GM12878 (cell line): ENCODE data around the gene PYGM. TPM values are rescaled to one million over a fixed set of nuclear protein-coding genes. Genes with fewer than 3 reads are reported as not detected.

Experiments
- ATAC-seq: fragments of 200-7000 bp; cut with Tn5 transposase; 3 replicates; pipeline ENCODE4 v1.9.1; 2020; ENCODE audit warnings: mild to moderate bottlenecking, moderate library complexity
- BruUV-seq: library from RNA; stranded (reverse); fragments of 400-500 nt; replicated peaks from 2 replicates; lab custom pipeline; 2021; lab: Mats Ljungman, UMichigan
- CTCF ChIA-PET: fragments of 300-600 bp; sonication (Branson Sonifier 250); formaldehyde crosslinking; extraction: SDS; loops from one replicate; lab custom pipeline; 2021; ENCODE audit warnings: inconsistent platforms; lab: Yijun Ruan, JAX
- POLR2A ChIA-PET: fragments of 350-600 bp; formaldehyde crosslinking; extraction: SDS; loops from one replicate; lab custom pipeline; 2021; ENCODE audit warnings: inconsistent platforms; lab: Charles Lee
- RAD21 ChIA-PET: fragments of 300-600 bp; sonication (Branson Sonifier 250); formaldehyde crosslinking; loops from one replicate; lab custom pipeline; 2023; ENCODE audit warnings: antibody characterized with exemption; ENCODE audit not compliant: unreplicated experiment; lab: Charles Lee
- SMC1A ChIA-PET: fragments of 300-600 bp; sonication (Branson Sonifier 250); formaldehyde crosslinking; loops from one replicate; lab custom pipeline; 2023; ENCODE audit not compliant: unreplicated experiment, uncharacterized antibody; lab: Charles Lee
- DNase-seq: peaks from one replicate; pipeline ENCODE4 v3.0.0-alpha.2; 2011; ENCODE audit warnings: low read depth, low spot score
- FAIRE-seq: peaks from 3 replicates; lab custom pipeline; 2011; peaks lifted over from hg19 to GRCh38; lab: Jason Lieb, UNC
- H2AFZ ChIP-seq: 2 replicates; pipeline ENCODE4 v1.6.0; 2011; ENCODE audit warnings: low read depth, low read length, control low read depth; ENCODE audit not compliant: control insufficient read depth
- H3K27ac ChIP-seq: 2 replicates; pipeline ENCODE4 v1.5.1; 2011; ENCODE audit warnings: control low read depth; ENCODE audit not compliant: control insufficient read depth, insufficient read depth
- H3K27me3 ChIP-seq, 2 experiments: replicated peaks in 1 of 2; 2 replicates each; pipeline versions ENCODE4 v1.6.0 to v1.6.1; 2011; ENCODE audit warnings: low read length in 1 of 2; ENCODE audit not compliant: control insufficient read depth in 2 of 2, insufficient read depth in 2 of 2
- H3K36me3 ChIP-seq, 2 experiments: 2 replicates each; pipeline ENCODE4 v1.5.1; 2011; ENCODE audit warnings: low read length in 1 of 2; ENCODE audit not compliant: control insufficient read depth in 2 of 2, insufficient read depth in 2 of 2
- H3K4me1 ChIP-seq: 2 replicates; pipeline ENCODE4 v1.6.1; 2011; ENCODE audit warnings: mild to moderate bottlenecking, low read length, moderate library complexity, mixed read lengths; ENCODE audit not compliant: control insufficient read depth, insufficient read depth
- H3K4me2 ChIP-seq: 2 replicates; pipeline ENCODE4 v1.6.0; 2011; ENCODE audit warnings: control low read depth; ENCODE audit not compliant: control insufficient read depth, insufficient read depth
- H3K4me3 ChIP-seq: fragments of 200-600 bp; sonication (generic); 2 replicates; pipeline ENCODE4 v1.5.1; 2016
- H3K79me2 ChIP-seq: 2 replicates; pipeline ENCODE4 v1.6.0; 2011; ENCODE audit warnings: low read length; ENCODE audit not compliant: control insufficient read depth, insufficient read depth
- H3K9ac ChIP-seq: 2 replicates; pipeline ENCODE4 v1.8.0; 2011; ENCODE audit warnings: low read length, control low read depth, mixed read lengths; ENCODE audit not compliant: control insufficient read depth, insufficient read depth
- H3K9me3 ChIP-seq: replicated peaks from 3 replicates; pipeline ENCODE4 v1.5.1; 2011; ENCODE audit warnings: mild to moderate bottlenecking, low read length; ENCODE audit not compliant: control insufficient read depth, insufficient read depth
- H4K20me1 ChIP-seq: 2 replicates; pipeline ENCODE4 v1.6.0; 2011; ENCODE audit not compliant: control insufficient read depth, insufficient read depth
- CEBPZ ChIP-seq: fragments of 150-350 bp; IDR thresholded peaks from 2 replicates; pipeline ENCODE4 v1.6.1; 2016; ENCODE audit warnings: low read depth, low read length
- CUX1 ChIP-seq: IDR thresholded peaks from 2 replicates; pipeline ENCODE4 v1.6.1; 2012; ENCODE audit warnings: improper control_type of control experiment, low read depth, low read length; ENCODE audit not compliant: insufficient replicate concordance
- DPF2 ChIP-seq: fragments of 450-650 bp; IDR thresholded peaks from 2 replicates; pipeline ENCODE4 v1.6.1; 2017; ENCODE audit warnings: mild to moderate bottlenecking
- GATAD2B ChIP-seq: fragments of 450-650 bp; conservative IDR thresholded peaks from 2 replicates; pipeline ENCODE4 v1.6.1; 2017; ENCODE audit warnings: low read depth, mild to moderate bottlenecking, moderate library complexity
- PML ChIP-seq: IDR thresholded peaks from 2 replicates; pipeline ENCODE4 v1.6.1; 2012; ENCODE audit warnings: low read length, inconsistent platforms
- POLR2AphosphoS5 ChIP-seq: IDR thresholded peaks from 2 replicates; pipeline ENCODE4 v1.6.1; 2011; ENCODE audit warnings: mild to moderate bottlenecking, low read length, inconsistent platforms
- PRDM15 ChIP-seq: fragments of 450-650 bp; formaldehyde crosslinking; IDR thresholded peaks from 2 replicates; pipeline ENCODE4 v1.4.0; 2020; ENCODE audit warnings: mild to moderate bottlenecking, moderate library complexity
- SMAD5 ChIP-seq: IDR thresholded peaks from 2 replicates; pipeline ENCODE4 v1.6.1; 2016; ENCODE audit warnings: antibody characterized with exemption, low read depth
- WRNIP1 ChIP-seq: IDR thresholded peaks from 2 replicates; pipeline ENCODE4 v1.6.1; 2011; ENCODE audit warnings: low read depth, low read length, improper control_type of control experiment, borderline replicate concordance
- ZBED1 ChIP-seq: IDR thresholded peaks from 2 replicates; pipeline ENCODE4 v1.6.1; 2016; ENCODE audit warnings: borderline replicate concordance
- WGBS: methylation state at CpG from one replicate; pipeline ENCODE4 v1.1.6; 2016; ENCODE audit warnings: low lambda C conversion rate; ENCODE audit not compliant: insufficient replicate concordance, insufficient coverage; ENCODE audit errors: missing lambda C conversion rate; 5-methylcytosine and 5-hydroxymethylcytosine counted together
- in situ Hi-C: fragments of 300-500 bp; cut with MboI; formaldehyde crosslinking; loops from 9 replicates; pipeline ENCODE4 v1.14.3; 2018; ENCODE audit warnings: mixed read lengths
- intact Hi-C: fragments of 100-400 bp; cut with micrococcal nuclease; formaldehyde crosslinking; loops from one replicate; pipeline ENCODE4 v1.14.2; 2022; ENCODE audit not compliant: unreplicated experiment
- polyA plus RNA-seq, 11 experiments: library from polyadenylated mRNA; depleted of rRNA in 4 of 11; unstranded in 6 of 11; stranded (reverse) in 5 of 11; fragments of >200 nt; fragmentation: Nextera tagmentation in 4 of 11; fragmentation: Illumina TruSeq in 1 of 11; extraction: Ambion mirVana in 4 of 11; extraction: Trizol in 1 of 11; gene quantifications; 1 replicate in 1 of 11; 2 replicates in 10 of 11; pipeline versions ENCODE4 v1.2.1 to v1.2.3, GENCODE V29; 2011 to 2016; ENCODE audit warnings: inconsistent platforms in 2 of 11, missing spikeins in 2 of 11, low read depth in 1 of 11
- total RNA-seq, 4 experiments: library from RNA; depleted of rRNA in 3 of 4; stranded (reverse); fragments of >200 nt in 3 of 4; fragmentation: Illumina TruSeq in 1 of 4; extraction: Trizol in 1 of 4; gene quantifications; 2 replicates each; pipeline versions ENCODE4 v1.2.1 to v1.2.3, GENCODE V29; 2013 to 2021

Gene PYGM
- total and polyA plus RNA-seq, 10 of the 15 experiments (the other 5 are each of a cell fraction or from before 2014, with no cell fraction given): 0.04 to 3.7 (median 0.27) TPM; not detected in 1

GRCh38 chr11:64793271-64794160 lies 33.7 kb upstream of the PYGM start:
- TF ChIP-seq CEBPZ: no peak
- no peak for TF ChIP-seq WRNIP1
- TF ChIP-seq SMAD5: no peak
- no peak for TF ChIP-seq ZBED1
- TF ChIP-seq POLR2AphosphoS5: no peak
- no peak for TF ChIP-seq DPF2
- TF ChIP-seq PML: no peak
- TF ChIP-seq CUX1: no peak
- TF ChIP-seq PRDM15: no peak
- no peak for TF ChIP-seq GATAD2B
- Histone ChIP-seq H2AFZ (no peak overlapping the region), H4K20me1 (no peaks in the 10 kb centered on the region), H3K4me2 (no peak overlapping the region), H3K27ac (no peak overlapping the region), H3K79me2 (no peaks in the 10 kb centered on the region), H3K27me3 (no peaks in the 10 kb centered on the region), H3K4me1 (no peaks in the 10 kb centered on the region), H3K9ac (no peak overlapping the region), H3K9me3 (no peaks in the 10 kb centered on the region), H3K36me3 (peaks cover 5 to 20% of the 10 kb centered on the region in 2 experiments; a peak in 3 of 4 replicates), H3K4me3 (no peak overlapping the region)
- no TSS peak for BruUV-seq
- ATAC-seq: no peak
- ChIA-PET SMC1A (interaction anchor here (0.9 to 1.1 kb wide), 2 partner anchors 8 to 55 kb away, joined by 3 to 4 read pairs; no protein-coding TSS in a partner anchor), POLR2A (no interaction called here), RAD21 (no interaction called here), CTCF (interaction anchor here (0.8 to 1.1 kb wide), 2 partner anchors 9 to 11 kb away, joined by 3 to 5 read pairs; no protein-coding TSS in a partner anchor)
- 74% methylated on average over 11 of the region's 11 CpGs for WGBS
- FAIRE-seq: no peak
- DNase-seq: no peak
- in situ Hi-C loops (no loop called here), intact Hi-C loops (no loop called here)
